GM12864 (cell line): ENCODE results near the gene OTUB2.

Experiments used
- DNase-seq: peaks from one replicate; pipeline ENCODE4 v3.0.0-alpha.2; 2011; ENCODE audit warnings: low read depth
- H3K4me3 ChIP-seq: 2 replicates; pipeline ENCODE4 v1.5.1; 2011; ENCODE audit warnings: mild to moderate bottlenecking, low read depth, low read length, control low read depth
- TF ChIP-seq, protein P1 (sequence below): IDR thresholded peaks from 2 replicates; pipeline ENCODE4 v1.5.1; 2011; ENCODE audit warnings: low read depth, mild to moderate bottlenecking, moderate library complexity, low read length, control low read depth, inconsistent platforms; ENCODE audit errors: missing control alignments

OTUB2 gene

DNA sequence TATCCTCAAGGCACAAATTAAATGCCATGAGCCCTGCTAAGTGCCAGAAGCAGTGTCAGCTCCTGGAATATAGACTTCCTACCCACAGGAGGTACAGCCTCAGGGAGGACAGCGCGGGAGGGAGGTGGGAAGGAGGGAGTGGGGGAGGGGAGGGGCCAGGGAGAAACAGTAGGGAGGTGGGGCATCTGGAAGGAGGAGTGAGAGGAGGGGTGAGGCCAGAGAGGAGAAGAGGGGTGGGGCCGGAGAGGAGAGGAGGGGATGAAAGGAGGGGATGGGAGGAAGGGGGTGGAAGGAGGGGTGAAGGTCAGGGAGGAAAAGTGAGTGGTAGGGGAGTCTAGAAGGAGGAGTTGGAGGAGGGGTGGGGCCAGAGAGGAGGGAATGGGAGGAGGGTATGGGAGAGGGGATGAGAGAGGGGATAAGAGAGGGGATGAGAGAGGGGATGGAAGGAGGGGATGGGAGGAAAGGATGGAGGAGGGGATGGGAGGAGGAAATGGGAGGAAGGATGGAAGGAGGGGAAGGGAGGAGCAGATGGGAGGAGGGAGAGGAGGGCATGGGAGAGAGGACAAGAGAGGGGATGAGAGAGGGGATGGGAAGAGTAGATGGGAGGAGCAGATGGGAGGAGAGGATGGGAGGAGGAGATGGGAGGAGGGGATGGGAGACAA is 38.2 kb upstream of the OTUB2 start:
- no peak overlapping the region for H3K4me3 ChIP-seq
- TF ChIP-seq, protein P1, sequence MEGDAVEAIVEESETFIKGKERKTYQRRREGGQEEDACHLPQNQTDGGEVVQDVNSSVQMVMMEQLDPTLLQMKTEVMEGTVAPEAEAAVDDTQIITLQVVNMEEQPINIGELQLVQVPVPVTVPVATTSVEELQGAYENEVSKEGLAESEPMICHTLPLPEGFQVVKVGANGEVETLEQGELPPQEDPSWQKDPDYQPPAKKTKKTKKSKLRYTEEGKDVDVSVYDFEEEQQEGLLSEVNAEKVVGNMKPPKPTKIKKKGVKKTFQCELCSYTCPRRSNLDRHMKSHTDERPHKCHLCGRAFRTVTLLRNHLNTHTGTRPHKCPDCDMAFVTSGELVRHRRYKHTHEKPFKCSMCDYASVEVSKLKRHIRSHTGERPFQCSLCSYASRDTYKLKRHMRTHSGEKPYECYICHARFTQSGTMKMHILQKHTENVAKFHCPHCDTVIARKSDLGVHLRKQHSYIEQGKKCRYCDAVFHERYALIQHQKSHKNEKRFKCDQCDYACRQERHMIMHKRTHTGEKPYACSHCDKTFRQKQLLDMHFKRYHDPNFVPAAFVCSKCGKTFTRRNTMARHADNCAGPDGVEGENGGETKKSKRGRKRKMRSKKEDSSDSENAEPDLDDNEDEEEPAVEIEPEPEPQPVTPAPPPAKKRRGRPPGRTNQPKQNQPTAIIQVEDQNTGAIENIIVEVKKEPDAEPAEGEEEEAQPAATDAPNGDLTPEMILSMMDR, result no peak
- DNase-seq, result no peak

DNA sequence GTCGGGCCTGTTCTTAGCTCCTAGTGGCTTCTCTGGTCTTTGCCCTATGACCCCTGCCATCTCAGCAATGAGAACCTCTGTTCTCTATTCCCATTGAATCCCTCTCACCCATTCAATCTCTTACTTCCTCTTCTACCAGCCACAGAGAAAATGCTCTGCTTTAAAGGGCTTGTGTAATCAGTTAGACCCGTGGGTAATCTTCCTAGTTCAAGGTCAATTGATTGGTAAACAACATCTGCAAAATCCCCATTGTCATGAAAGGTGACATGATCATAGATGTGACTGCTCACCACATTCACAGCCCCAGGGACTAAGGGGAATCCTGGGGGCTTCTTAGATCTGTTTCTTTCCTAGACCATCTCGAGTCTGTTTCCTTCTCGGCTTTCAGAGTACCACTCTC is 36.2 kb upstream of the OTUB2 start:
- H3K4me3 ChIP-seq, result no peak overlapping the region
- no peak for DNase-seq
- TF ChIP-seq, protein P1, result no peak

DNA sequence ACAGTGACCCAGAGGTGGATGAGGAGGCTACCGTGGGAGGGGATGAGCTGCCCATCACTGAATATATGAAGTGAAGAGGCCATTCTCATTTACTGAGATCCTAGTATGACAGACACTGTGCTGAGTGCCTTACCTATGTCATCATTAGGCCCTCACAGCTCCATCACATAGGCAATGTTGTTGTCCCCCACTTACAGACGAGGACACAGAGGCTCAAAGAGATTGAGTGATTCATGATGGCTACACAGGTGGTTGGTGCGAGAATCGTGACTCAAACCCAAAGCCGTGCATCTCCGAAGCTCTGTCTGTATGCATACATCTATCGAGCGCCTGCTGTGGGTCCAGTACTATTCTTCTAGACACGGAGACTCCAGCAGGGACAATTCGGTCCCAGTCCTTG is 34.9 kb upstream of the OTUB2 start:
- H3K4me3 ChIP-seq, result no peak overlapping the region
- TF ChIP-seq, protein P1, result no peak
- no peak for DNase-seq

DNA sequence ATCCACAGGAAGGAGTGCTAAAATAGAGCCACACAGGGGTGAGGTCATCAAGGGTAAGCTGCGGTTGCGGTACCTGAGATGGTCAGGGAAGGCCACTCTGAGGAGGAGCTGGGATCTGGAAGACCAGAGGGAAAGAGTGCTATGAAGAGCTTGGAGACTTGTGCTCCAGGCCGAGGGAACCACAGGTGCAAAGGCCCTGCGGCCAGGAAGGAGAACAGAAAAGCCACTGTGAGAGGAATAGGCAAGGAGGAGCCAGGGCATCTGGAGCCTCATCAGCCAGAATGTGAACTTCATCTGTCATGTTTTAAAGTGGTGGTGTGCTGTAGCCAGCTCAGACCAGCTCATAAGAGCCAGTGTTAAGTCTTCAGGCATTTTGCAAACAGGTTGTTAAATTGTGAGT is 34.5 kb upstream of the OTUB2 start:
- no peak for DNase-seq
- no peak overlapping the region for H3K4me3 ChIP-seq
- TF ChIP-seq, protein P1, result no peak

DNA sequence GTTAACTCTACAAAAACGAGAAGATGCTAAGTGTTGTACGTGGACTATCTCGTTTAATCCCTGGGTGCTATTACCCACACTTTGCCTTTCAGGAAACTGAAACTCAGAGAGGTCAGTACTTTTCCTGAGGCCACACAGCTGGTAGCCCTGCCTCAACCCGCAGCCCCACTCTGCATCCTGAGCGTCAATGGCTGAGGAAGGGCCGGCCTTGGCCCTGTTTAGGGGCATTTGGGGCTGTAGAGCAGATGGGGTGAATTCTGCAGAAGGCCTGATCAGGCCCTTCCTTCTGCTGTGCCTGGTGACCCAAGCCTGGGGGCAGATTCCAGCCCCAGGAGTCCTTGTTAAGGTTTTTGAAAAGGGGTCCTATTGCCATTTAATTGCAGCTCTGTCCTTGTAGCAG is 32.8 kb upstream of the OTUB2 start:
- H3K4me3 ChIP-seq, result no peak overlapping the region
- no peak for DNase-seq
- TF ChIP-seq, protein P1, result no peak

DNA sequence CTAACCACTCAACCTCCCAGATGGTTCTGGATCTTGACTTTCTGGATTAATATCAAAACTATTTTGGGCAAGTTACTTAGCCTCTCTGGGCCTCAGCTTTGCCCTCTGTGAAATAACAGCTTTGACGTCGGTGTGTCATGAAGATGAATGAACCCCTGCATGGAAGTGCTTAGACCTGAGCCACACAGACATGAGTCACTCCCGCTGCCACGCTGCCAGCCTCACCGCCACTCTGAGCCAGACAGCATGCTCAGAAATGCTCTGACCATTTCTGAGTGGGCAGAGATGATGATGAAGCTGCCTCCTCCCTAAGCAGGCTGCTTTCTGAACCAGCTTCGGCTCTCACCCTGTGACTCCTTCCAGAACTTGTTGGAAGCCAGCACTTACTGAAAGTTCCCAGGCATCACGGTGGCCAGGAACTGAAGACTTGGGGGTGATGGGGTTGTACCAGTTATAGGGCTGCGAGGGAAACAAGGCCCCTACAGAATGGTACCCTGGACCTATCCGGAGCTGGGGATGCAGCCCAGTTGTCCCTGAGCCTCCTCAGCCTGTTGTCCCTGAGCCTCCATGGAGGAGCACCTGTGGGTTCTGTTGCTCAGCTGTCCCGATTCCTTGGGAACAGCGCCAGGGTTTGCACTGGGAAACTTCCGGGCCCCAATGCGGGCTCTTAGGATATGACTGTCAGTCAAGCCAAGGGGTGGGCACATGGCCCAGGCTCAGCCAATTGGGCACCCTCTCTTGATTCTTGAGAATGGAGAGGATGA is 31.0 kb upstream of the OTUB2 start:
- DNase-seq, result no peak
- TF ChIP-seq, protein P1, result no peak

More for the DNA sequence above, 31.0 kb upstream of the OTUB2 start:
- no peak overlapping the region for H3K4me3 ChIP-seq
